OCI-M1 (cell line): ENCODE results near the gene P2RX5.

ENCODE experiments used
- DNase-seq: peaks from one replicate; lab custom pipeline; 2025; lab: John Stamatoyannopoulos, UW

P2RX5 gene

DNA sequence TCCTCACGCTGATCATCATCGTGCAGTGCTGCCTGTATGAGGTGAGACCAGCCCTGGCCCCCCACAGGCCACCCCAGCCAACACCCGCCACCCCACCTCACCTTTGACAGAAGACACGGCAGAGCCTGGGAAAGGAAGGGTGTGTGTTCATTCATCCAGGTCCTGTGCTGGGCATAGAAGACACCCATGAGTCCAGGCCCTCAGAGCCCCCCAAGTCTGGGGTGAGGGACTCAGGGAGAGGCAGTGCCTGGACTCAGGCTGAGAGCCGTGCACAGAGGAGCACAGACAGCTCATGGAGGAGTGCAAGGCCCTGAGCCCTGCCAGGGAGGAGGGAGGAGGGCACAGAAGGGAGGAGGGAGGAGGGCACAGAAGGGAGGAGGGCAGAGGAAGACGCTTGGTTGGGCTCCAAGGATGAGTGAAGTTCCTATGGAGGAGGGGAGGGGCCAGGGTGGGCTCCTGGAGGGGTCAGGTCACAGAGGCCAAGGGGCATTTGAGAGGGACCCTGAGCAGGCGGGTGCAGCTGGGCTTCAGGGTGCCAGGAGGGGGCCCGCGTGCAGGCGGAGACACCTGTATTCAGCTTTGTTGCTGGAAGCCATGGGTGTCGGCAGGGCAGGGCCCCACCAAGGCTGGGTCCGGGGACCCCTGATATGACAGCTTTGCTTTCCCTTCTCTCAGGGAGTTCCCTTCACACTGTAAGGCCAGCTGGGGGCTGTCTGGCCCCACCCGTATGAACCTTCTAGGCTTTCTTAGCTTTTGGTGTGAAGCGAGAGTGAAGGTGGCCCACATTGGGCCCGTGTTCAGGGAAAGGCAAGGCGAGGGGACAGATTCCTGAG, 39.0 kb downstream of the P2RX5 start:
- DNase-seq, result no peak

DNA sequence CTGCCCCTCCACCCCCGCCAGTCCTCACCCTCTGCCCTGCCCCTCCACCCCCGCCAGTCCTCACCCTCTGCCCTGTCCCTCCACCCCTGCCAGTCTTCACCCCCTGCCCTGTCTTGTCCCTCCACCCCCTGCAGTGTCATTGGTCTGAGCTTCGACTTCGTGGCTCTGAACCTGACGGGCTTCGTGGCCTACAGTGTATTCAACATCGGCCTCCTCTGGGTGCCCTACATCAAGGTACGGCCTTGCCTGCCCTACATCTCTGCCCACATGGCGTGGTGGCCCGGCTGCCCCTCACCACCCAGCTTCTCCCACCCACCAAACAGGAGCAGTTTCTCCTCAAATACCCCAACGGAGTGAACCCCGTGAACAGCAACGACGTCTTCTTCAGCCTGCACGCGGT, 39.6 kb downstream of the P2RX5 start:
- no peak for DNase-seq

DNA sequence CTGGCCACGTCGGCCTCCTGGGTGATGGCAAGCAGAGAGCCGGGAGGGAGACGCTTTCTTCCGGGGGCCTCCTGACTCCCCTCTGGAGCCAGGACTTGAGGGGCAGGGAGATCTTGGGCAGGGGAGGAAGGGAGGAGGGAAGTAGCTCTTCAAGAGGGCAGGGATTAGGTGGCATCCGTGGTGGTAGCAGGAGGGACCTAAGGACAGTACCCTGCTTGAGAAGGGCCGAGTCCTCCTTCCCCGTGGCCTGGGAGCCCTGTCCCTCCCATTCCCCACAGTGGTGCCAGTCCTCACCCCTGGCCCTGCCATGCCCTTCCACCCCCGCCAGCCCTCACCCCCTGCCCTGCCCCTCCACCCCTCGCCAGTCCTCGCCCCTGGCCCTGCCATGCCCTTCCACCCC, 40.2 kb downstream of the P2RX5 start:
- no peak for DNase-seq

DNA sequence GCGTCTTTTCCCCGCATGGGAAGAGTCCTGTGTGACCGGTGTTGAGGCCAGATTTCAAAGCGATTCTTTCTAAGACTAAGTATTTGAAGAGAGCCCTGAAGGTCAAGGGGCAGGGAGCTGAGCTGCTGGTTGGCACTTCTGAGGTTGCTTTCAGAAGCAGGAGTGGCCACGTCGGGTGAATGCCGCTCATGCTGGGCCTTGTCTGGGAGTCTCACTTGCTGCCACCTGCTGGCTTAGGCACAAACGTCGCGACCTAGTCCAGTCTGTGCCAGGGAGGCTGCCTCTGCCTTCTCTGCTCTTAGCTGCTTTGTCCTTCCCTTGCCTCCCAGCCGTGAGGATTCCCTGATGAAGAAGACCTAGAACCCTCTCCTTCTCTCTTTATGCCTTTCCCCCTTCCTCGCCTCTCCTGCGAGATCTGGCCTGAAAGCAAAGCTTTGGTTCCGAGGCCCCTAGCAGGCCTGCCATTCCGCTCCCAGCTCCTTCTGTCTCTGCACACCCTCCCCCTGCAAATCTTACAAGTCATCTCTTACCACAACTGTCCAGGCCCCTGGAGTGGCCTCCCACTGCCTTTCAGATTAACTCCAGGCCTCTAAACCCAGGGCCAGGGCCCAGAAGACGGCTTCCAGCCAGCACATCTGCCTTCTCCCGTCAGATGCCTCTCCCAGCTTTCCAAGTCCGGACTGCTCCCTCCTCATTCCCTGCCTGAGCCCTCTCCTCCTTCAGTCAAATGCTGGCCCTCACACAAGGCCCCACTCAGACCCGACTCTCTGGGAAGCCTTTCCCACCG, 48.0 kb downstream of the P2RX5 start:
- peak; percentile 55 for DNase-seq

DNA sequence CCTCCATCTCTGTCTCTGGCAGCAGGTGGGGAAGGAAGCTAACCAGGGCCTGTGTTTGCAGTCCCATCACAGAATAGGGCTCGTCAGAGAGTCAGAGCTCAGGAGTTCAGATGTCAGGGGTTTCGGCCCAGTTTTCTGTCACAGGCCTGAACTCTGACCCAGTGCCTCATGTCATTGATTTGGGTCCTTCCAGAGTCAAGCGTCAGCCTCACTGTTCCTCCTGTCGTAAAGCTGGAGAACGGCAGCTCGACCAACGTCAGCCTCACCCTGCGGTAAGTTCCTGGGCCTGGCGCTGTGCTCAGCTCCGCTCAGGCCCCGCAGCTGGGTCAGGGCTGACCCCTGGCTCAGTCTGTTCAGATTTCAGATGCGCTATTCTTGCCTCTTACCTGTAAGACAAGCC, 48.7 kb downstream of the P2RX5 start:
- no peak for DNase-seq

DNA sequence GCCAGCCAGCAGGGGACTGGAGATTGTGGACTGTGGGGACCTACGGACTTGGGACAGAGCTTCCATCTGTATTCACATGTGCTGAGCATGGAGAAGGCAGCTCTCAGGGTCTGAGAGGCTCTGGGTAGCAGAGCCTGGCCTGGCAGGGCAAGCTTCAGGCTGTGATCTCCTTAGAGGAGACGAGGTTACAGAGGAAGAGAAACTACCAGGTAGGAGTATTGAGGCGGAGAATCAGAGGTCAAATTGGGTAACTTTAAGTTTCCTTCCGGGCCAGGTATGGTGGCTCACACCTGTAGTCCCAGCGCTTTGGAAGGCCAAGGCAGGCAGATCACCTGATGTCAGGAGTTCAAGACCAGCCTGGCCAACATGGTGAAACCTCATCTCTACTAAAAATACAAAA, 50.6 kb downstream of the P2RX5 start:
- DNase-seq, result no peak

DNA sequence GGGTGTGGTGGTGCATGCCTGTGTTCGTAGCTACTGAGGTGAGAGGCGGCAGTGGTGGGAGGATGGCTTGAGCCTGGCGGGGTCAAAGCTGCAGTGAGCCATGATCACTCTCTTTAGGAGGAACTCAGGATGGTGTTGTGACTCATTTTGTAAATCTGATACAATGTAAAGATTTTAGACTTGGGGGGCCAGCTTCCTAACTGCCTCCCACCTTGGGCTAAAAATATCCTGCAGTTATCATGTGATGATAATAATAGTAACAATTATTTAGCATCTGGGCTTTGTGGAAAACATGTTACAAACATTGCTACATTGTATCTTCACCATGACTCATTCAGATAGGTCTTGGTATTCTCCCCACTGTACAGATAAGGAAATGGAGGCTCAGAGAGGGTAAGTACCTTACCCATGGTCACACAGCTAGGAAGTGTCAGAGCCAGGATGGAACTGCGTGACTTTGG, 52.0 kb downstream of the P2RX5 start:
- DNase-seq, result no peak

DNA sequence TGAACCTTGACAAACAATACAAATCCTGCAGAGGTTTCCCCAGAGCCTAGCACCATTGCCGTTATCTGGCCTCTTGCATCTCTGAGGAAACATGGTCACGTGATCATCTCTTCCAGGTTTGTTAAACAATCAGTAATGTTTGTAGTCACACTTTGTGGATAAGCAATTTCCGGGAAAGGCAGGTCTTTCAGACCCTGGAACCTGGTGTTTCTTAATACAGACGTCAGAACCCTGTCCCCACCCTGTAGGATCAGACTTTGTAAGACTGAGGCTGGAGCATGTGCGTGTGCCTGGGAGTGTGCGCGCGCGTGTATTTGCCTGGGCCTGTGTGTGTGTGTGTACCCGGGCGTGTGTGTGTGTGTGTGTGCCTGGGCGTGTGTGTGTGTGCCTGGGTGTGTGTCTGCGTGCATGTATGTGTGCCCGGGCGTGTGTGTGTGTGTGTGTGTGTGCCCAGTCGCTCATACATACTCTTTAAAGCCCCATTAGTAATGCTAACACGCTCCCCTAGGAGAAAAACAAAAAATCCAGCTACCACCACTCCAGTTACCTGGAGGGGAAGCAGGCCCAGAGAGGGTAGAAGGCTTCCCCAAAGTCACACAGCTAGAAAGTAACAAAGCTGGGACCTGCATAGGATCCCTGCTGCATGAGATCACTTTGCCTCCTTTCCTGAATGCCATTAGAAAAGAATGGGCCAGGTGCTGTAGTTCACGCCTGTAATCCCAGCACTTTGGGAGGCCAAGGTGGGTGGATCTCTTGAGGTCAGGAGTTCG, 54.1 kb downstream of the P2RX5 start:
- peak; percentile 36 for DNase-seq

DNA sequence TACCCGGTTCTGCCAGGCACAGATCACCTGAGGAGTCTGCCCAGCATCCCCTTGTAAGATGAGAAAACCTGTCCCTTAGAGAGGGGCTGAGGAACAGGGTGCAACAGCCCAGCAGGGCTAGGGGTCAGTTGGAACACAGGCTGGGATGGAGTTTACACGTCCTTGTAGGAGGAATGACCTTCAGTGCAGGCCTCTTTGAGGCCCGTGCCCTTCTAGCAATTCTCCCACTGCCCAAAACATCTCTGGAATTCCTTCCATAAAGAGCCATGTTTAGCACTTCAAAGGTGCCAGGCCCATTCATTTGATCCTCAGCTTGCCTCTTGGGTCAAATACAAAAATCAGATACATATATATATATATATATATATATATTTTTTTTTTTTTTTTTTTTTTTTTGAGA, 54.9 kb downstream of the P2RX5 start:
- no peak for DNase-seq

DNA sequence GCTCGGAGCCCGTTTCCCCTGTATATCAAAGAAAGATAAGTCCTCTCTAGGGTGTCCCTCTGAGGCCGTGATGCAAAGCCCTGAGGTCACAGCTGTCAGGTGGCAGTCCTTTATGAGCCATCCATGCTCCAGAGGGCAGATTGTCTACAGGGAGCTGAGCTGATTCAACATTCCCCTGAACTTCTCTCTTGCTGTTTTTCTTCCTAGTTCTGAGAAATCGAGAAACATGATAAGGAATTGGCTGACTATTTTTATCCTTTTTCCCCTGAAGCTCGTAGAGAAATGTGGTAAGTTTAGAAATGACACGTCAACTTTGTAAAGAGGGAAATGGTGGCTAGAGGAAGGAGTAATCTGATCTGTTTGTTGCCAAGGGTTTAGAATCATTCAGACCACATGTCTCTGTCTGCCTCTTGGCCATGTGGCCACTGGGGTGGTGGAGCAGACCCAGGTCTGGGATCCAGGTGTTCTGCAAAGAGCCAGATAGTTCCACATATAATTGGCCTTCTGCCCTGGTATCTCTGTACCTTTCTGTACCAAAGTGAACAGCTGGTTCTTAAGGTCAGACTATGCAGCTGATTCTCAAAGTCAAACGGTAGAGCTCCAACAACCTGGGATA, 55.9 kb downstream of the P2RX5 start:
- DNase-seq, result peak; percentile 98

DNA sequence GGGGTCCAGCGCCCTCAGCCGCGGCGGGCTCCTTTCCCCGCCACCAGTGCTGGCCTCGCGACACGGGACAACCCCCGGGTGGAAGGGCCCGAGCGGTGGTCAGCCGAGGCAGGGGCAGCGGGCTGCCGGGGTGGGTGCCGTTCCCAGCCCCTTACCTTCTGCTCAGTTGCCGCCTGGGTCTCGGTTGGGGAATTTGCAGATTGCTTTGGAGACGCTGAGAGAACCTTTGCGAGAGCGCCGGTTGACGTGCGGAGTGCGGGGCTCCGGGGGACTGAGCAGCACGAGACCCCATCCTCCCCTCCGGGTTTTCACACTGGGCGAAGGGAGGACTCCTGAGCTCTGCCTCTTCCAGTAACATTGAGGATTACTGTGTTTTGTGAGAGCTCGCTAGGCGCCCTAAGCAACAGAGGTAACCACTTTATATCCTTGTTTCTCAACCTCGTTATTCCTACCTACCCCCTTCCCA, 59.0 kb downstream of the P2RX5 start:
- DNase-seq, result peak; percentile 41

DNA sequence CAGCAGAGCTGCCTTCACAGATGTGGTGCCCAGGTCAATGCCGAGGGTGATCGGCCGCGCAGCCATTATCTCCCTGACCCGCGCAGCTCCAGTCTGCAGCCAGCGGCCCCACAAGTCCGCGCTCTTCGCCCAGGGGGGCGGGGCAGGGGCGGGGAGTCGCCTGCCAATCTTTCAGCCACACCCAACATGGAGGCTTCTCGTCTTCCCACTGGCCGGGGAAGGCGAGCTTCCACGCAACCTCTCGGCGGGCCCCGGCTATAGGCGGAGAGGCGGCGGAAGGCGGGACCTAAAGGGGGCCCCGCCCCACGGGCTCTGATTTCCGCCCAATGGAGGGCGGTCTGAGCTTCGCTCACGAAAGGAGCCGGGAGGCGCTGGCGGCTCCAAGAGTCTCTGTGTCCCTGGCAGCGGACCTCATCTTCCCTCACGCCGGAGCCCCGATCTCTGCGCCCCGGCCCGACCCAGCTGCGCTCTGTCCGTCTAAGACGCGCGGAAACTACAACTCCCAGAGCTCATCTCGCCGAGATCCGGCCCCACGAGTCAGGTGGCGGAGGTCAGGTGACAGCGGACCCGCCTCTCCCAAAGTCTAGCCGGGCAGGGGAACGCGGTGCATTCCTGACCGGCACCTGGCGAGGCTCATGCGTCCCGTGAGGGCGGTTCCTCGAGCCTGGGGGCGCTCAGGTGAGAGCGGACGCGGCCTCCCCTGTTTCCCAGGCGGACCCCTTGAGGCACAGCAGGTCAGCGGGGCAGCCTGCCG, 59.6 kb downstream of the P2RX5 start, which contains the start of the genes CTNS and SHPK:
Gene CTNS (plus strand): TSS at position 607 of the 754 bp plus-strand sequence. CDS start 3,447 bp downstream, outside the sequence.
Gene SHPK (minus strand): TSS at position 97 of the 754 bp plus-strand sequence. CDS start 31 bp downstream, at position 66.
- peak; percentile 98 for DNase-seq

DNA sequence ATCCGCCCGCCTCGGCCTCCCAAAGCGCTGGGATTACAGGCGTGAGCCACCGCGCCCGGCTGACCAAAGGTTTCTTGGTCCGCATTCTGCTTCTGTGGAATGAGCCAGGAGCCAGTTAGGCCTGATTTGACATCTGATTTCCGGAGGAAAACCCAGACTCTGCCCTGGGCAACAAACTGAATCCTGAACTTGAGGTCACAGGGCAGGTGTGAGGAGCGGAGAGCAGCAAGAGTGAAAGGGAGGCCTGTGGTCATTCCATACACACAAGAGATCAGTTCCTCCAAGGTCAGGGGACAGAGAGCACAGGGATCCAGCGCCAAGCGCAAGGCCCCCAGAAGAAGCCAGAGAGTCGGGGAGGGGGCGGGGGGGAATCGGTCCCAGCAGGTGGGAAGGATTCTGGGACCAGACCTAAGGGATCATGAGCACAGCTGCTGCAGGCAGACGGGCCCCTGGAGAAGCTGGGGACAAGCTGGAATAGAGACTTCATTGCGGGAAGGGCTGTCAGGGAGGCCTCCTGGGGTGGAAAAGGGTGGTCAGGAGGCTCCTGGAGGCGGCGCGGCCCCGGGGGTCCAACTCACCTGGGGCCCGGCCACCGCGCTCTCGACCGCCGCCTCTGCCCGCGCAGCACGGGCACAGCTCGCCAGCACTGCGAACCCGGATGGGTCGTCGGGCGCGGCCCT, 60.3 kb downstream of the P2RX5 start:
- DNase-seq, result peak; percentile 46

DNA sequence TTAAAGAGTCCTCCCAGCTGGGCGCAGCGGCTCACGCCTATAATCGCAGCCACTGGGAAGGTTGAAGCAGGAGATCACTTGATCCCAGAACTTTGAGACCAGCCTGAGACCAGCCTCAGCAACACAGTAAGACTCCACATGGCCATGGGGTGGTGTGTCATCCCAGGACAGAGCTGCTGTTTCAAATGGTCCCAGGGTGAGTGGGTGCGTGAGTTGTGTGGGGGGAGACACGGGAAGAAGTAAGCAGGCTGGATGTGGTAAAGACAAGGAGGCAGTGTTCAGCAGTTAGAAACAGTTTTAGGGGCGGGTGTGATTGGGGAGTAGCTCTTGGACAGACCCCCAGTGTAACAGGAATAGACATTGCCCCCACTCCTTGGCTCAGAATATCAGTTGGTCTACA, 63.7 kb downstream of the P2RX5 start:
- no peak for DNase-seq

DNA sequence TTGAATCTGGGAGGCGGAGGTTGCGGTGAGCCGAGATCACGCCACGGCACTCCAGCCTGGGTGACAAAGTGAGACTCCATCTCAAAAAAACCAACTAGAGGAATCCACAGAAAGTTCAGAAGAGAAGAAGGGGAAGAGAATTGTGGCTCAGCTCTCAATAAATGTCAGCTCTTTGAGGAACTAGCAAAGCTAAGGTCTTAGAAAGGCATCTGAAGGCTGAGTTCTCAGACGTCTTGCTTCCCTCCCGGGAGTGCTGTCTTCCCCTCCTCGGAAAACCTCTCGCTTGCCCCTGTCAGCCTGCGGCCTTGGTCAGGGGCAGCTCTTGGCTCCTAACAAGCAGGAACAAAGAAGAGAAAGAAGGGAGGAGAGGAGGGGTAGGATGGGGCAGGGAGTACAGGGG, 65.2 kb downstream of the P2RX5 start:
- DNase-seq, result no peak

DNA sequence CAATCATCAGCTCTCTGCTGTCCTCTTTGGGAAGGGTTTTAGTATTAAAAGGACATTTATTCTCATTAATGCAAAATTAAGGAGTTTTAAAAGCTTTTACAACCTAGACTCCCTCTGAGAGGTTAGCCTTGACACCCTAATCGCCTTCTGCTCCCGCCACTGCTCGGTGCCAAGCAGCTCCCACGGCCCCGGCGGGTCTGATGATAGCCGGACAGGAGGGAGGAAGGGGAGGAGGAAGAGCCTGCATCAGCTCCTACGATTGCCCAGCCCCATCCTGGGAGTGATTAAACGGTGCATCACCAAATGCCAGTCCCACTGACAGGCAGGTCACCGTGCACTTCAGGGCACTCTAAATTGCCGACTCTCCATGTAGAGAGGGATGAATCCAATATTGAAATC, 68.2 kb downstream of the P2RX5 start:
- DNase-seq, result no peak

DNA sequence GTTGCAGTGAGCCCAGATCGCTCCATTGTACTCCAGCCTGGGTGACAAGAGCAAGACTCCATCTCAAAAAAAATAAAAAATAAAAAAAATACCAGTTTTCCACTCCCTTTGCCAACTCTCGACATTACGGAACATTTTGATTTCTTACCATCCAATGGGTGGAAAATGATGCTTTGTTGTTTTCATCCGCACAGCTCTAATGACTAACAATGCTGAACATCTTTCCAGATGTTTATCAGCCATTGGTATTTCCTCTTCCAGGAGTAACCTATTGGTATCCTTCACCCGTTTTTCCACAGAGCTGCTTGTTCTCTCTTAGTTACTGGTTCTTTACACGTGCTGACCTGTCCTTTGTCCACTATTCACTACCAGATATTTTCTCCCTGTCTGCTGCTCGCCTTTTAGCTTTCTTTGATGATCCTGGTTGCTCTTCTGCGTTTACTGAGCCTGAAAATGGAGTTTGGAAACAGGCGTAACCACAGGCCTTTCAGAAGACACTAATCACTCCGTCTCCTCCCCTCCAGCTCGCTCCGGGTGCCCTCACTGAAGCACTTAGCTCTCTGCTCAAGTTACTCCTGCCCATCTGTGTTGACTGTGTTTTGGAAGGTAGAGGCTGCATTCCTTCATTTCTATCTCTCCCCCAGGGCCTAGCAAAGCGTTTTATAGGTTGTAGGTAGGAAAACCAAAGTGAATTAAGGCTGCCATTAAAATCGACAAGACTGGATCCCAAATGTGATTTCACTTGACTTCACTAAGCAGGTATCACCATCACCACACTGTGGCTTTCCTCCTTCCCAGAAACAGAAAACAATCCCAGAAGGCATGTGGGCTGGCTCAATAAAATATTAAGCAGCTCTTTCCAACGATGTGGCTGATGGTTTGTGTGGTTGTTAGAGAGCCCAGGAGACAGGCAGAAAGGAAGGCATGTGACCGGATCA, 68.9 kb downstream of the P2RX5 start:
- no peak for DNase-seq
